GM21423 (cell line): Measurements from ENCODE around the gene ECI1.

Experiments used
- ATAC-seq: cut with Tn5 transposase; IDR thresholded peaks from one replicate; pipeline ENCODE4 v1.9.1; 2021; ENCODE audit warnings: mild to moderate bottlenecking, moderate library complexity; ENCODE audit not compliant: unreplicated experiment

The ECI1 gene

GRCh38 chr16:2234813-2235170 lies 16.6 kb downstream of the ECI1 start:
- ATAC-seq: no peak

DNA sequence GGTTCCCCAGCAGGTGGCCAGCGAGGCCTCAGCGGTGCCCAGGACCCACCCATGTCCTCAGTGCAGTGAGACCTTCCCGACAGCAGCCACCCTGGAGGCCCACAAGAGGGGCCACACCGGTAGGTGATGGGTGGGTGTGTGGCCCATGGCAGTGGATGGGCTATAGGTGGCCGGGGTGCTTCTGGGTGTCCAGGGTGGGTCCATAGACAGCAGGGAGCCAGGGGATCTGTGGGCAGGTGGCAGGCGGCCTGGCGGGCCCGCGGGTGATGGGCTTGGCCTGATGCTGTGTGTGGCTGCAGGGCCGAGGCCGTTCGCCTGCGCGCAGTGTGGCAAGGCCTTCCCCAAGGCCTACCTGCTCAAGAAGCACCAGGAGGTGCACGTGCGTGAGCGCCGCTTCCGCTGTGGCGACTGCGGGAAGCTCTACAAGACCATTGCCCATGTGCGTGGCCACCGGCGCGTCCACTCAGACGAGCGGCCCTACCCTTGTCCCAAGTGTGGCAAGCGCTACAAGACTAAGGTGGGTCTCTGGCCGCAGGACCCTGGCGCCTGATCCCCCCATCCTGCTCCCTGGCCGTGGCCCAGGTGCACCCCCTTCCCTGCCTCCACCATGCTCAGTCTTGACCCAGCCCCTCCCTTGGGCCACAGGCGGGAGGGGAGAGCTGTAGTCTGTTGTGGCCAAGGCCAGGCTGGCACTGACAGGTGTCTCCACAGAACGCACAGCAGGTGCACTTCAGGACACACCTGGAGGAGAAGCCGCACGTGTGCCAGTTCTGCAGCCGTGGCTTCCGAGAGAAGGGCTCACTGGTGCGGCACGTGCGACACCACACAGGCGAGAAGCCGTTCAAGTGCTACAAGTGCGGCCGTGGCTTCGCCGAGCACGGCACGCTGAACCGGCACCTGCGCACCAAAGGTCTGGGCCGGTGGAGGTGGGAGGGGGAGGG lies 17.2 kb downstream of the ECI1 start:
- no peak for ATAC-seq

DNA sequence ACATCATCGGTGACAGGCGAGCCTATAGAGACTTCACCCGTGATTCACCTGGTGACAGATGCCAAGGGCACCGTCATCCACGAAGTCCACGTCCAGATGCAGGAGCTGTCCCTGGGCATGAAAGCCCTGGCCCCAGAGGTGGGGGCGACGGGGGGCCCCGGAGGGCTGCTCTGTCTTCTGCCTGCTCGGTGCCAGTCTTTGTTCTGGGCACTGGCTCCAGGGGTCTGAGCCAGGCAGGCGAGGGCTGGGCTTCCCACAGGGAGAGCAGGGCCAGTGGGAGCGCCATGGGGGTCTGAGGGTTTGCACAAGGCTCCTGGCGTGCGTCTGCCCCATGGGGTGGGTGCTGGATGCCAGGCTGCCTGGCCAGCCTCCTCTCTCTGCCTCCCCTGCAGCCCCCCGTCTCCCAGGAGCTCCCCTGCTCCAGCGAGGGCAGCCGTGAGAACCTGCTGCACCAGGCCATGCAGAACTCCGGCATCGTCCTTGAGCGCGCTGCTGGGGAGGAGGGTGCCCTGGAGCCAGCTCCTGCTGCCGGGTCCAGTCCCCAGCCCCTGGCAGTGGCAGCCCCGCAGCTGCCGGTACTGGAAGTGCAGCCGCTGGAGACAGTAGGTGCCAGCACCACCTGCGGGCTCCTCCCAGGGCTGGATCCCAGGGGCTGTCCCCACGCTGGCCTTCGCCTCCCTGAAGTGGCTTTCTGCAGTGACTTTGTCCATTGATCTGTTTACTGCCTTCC lies 18.2 kb downstream of the ECI1 start:
- ATAC-seq: no peak

- ATAC-seq: no peak
Measured at GRCh38 chr16:2232094-2232990, 19.0 kb downstream of the ECI1 start.

DNA sequence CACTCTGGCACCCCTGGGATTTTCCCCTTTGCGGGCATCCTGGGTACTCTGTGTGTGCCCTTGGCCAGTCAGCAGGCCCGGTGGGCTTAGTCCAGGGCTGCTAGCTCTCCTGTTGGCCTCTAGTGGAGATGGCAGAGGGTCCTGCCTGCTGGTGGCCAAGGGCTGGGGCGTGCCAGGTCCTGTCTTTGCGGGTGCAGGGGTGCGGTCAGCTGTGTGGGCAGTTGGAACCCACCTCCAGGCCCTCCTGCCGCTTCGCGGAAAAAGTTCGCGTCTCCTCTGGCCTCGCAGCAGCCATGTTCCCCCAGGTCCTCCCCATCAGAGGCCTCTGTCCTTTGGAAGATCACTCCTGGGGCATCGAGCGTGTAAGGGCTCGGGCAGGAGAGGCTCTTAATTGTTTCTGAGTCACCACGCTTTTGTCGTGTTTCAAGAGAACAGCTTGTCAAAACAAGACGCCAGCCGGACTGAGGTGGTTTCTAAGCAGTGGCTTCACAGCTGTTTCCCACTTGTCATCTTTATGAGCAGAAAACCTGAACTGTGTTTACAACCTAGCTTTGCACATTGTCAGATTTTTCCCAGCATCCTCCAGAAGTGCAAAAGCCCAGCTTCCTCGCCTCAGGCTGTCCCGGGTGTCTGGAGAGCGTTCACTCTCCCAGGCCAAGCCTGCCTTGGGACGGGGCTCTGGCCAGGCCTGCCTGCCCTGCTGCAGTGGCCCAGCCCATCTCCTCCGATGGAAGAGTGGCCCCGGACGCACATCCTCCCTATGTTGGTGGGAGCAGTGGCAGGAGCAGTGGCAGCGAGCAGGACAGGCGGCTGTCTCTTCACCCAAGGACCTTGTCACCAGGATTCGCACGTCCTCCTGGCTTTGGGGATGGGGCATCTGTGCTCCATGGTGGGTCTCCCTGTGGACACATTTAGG lies 20.1 kb downstream of the ECI1 start:
- no peak for ATAC-seq

- no peak for ATAC-seq
Measured at GRCh38 chr16:2230376-2230775, 21.0 kb downstream of the ECI1 start.

GRCh38 chr16:2229632-2230250 lies 21.6 kb downstream of the ECI1 start:
- ATAC-seq: no peak

GRCh38 chr16:2229091-2229490 lies 22.3 kb downstream of the ECI1 start:
- ATAC-seq: no peak

GRCh38 chr16:2228161-2228824 lies 23.1 kb downstream of the ECI1 start:
- no peak for ATAC-seq

GRCh38 chr16:2226918-2227317 lies 24.5 kb downstream of the ECI1 start:
- no peak for ATAC-seq

GRCh38 chr16:2226245-2226793 lies 25.1 kb downstream of the ECI1 start:
- ATAC-seq: no peak

DNA sequence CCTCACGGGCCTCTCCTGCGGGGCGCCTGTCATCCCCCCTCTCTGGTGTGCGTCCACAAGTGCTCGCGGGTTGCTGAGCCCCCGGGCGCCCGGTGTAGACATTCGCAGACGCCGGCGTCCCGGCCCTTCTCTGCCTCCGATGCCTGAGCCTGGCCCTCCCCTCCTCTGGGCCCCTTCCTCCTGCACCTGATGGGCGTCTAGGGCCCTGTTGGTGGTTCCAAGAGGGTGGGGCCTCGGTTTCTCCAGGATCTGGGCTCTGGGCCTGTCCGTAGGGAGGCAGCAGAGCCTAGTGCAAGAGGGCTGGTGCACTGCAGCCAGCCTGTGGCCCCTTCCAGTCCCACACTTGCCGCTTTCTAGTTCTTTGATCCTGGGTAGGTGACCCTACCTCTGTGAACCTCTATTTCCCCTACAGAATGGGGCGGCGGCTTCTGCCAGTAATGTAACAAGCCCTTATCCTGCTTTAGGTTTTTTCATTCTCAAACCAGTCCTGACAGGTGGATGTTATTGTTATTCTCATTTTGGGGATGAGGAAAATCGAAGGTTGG lies 27.4 kb downstream of the ECI1 start:
- ATAC-seq: peak; percentile 19

GRCh38 chr16:2223221-2223941 lies 28.0 kb downstream of the ECI1 start, which contains the start of gene E4F1:
Gene E4F1 (plus strand): TSS chr16:2223591. CDS start chr16:2223614, 23 bp downstream.
- peak; percentile 92 for ATAC-seq

DNA sequence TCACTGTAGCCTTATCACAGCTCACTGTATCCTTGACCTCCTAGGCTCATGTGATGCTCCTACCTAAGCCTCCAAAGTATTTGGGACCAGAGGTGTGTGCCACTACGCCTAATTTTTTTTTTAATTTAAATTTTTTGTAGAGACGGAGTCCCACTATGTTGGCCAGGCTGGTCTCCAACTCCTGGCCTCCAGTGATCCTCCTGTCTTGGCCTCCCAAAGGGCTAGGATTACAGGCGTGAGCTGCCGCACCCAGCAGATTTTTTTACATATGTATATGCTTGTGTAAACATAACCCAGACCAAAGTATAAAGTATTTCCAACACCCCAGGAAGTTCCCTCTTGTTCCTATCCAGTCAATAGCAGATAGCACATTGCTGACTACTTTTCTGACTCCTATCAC lies 35.1 kb downstream of the ECI1 start:
- ATAC-seq: no peak

- ATAC-seq: peak; percentile 81
Measured at GRCh38 chr16:2214719-2214968, 36.7 kb downstream of the ECI1 start, which contains the start of gene PGP. Gene PGP (minus strand): TSS chr16:2214840. CDS start chr16:2214777, 63 bp downstream.

DNA sequence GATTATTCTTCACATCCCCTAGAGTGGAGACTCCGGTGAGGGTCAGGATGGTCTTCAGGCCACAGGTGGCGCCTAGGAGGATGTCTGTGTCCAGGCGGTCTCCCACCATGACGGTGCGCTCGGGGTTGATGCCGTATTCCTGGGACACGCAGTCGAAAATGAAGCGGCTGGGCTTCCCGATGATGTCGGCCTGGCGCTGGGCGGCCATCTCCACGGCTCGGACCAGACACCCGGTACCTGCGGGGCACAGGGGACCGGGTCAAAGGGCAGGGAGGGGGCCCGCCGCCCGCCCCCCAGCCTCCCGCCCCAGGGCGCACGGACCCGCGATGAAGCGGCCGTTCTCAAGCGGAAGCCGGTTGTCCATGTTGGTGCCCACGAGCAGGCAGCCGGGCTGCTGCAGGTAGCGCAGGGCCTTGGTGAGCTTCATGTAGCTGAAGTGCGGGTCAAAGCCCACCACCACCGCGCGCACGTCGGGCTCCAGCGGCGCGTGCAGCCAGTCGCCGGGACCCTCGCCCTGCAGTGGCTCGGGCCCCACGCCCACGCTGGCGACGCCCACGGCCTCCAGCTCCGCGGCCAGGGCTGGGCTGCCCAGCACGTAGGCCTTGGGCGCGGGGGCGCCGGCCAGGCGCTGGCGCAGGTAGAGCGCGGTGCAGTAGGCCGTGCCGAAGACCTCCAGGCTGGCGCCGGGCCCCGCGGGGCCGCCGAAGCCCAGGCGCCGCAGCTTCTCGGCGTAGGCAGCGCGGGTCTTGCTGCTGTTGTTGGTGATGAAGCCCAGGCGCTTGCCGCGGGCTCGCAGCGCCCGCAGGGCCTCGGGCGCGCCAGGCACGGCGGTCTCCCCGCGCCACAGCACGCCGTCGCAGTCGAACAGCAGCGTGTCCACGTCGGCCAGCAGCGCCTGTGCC lies 37.3 kb downstream of the ECI1 start:
- peak; percentile 5 for ATAC-seq
